Esophagus squamous epithelium (tissue), 4 donors: ENCODE measurements around the gene NFIC.

ENCODE experiments used
- POLR2A ChIP-seq, 4 donors: fragments of 450-650 bp; IDR thresholded peaks; one replicate each; pipeline ENCODE4 v1.6.1; 2017; ENCODE audit warnings: antibody characterized with exemption in 4 of 4, mild to moderate bottlenecking in 4 of 4, moderate library complexity in 3 of 4
- TF ChIP-seq, protein P1 (sequence below), 6 experiments: fragments of 450-650 bp in 4 of 6; fragments of 200-600 bp in 2 of 6; sonication (generic) in 2 of 6; IDR thresholded peaks; one replicate each; pipeline ENCODE4 v1.5.1; 2016 to 2019; ENCODE audit warnings: antibody characterized with exemption in 6 of 6, mild to moderate bottlenecking in 4 of 6, moderate library complexity in 4 of 6

DNA sequence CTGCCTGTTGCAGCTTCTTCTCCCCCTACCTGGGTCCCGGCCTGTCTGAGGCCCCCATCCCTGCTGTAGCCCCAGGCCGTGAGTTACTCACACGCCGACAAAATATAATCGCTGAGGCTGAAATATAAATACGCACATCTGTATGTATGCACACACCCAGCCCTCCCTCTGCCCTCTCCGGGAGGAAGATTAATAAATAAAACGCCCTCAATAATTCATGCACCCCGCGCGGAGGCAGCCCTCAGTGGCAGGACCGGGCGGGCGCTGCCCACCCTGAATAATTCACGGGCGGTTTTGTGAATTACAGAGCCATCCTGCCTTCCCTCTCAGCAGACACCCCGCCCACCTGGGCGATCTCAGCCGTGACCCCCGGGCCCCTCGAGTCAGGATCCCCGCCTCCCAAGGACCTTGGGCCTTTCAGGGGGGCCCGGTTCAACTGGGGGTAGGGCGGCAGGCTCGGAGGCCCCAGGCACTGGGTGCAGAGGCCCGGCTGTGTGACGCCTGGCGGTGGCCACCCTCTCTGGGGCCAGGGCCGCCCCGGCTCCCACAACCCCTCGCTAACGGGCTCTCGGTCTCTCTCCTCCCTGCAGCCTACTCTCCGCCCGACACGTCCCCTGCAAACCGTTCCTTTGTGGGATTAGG lies 89.7 kb downstream of the NFIC start:
- TF ChIP-seq, protein P1, sequence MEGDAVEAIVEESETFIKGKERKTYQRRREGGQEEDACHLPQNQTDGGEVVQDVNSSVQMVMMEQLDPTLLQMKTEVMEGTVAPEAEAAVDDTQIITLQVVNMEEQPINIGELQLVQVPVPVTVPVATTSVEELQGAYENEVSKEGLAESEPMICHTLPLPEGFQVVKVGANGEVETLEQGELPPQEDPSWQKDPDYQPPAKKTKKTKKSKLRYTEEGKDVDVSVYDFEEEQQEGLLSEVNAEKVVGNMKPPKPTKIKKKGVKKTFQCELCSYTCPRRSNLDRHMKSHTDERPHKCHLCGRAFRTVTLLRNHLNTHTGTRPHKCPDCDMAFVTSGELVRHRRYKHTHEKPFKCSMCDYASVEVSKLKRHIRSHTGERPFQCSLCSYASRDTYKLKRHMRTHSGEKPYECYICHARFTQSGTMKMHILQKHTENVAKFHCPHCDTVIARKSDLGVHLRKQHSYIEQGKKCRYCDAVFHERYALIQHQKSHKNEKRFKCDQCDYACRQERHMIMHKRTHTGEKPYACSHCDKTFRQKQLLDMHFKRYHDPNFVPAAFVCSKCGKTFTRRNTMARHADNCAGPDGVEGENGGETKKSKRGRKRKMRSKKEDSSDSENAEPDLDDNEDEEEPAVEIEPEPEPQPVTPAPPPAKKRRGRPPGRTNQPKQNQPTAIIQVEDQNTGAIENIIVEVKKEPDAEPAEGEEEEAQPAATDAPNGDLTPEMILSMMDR (IDR thresholded peaks at IDR 0.05) = no peak
- no peak for TF ChIP-seq POLR2A (IDR thresholded peaks at IDR 0.05)
